Mesenchymal stem cell (in vitro differentiated cells and primary cell): Measurements from ENCODE around the gene CUX1.
"Not testable (repeated sequence)": the region's sequence is repeated elsewhere in the genome, so short reads cannot be mapped to it uniquely, and the experiment has no call there.

Source experiments
- DNase-seq: peaks from one replicate; pipeline ENCODE4 v3.0.0-alpha.2; 2013
- H2AFZ ChIP-seq: one replicate; pipeline ENCODE4 v1.6.1; 2013; ENCODE audit warnings: low read depth, mild to moderate bottlenecking, control low read depth, inconsistent platforms, low read length, moderate library complexity
- H2AK5ac ChIP-seq: 2 replicates; pipeline ENCODE4 v1.6.1; 2013; ENCODE audit warnings: low read length, moderate library complexity, mild to moderate bottlenecking, inconsistent platforms; ENCODE audit not compliant: severe bottlenecking
- H2BK120ac ChIP-seq: one replicate; pipeline ENCODE4 v1.6.1; 2013; ENCODE audit warnings: low read depth, mild to moderate bottlenecking, inconsistent platforms, low read length, moderate library complexity
- H2BK12ac ChIP-seq, 2 experiments: one replicate each; pipeline ENCODE4 v1.6.1; 2013; ENCODE audit warnings: inconsistent platforms in 2 of 2, low read length in 2 of 2, mild to moderate bottlenecking in 2 of 2, moderate library complexity in 2 of 2, control low read depth in 1 of 2
- H2BK15ac ChIP-seq: one replicate; pipeline ENCODE4 v1.6.1; 2013; ENCODE audit warnings: mild to moderate bottlenecking, low read depth, inconsistent platforms; ENCODE audit not compliant: poor library complexity, severe bottlenecking
- H2BK5ac ChIP-seq: 2 replicates; pipeline ENCODE4 v1.6.1; 2013; ENCODE audit warnings: low read depth, mild to moderate bottlenecking, low read length, control low read depth, inconsistent platforms; ENCODE audit not compliant: poor library complexity, severe bottlenecking
- H3K14ac ChIP-seq, 2 experiments: one replicate each; pipeline ENCODE4 v1.6.1; 2013; ENCODE audit warnings: inconsistent platforms in 2 of 2, low read length in 2 of 2, control low read depth in 1 of 2, mild to moderate bottlenecking in 1 of 2, moderate library complexity in 1 of 2
- H3K18ac ChIP-seq, 2 experiments: one replicate each; pipeline ENCODE4 v1.6.1; 2013; ENCODE audit warnings: inconsistent platforms in 2 of 2, low read length in 2 of 2, control low read depth in 1 of 2, low read depth in 1 of 2, mild to moderate bottlenecking in 1 of 2
- H3K23ac ChIP-seq, 2 experiments: one replicate each; pipeline ENCODE4 v1.6.1; 2013; ENCODE audit warnings: inconsistent platforms in 2 of 2, low read length in 2 of 2, mild to moderate bottlenecking in 2 of 2, moderate library complexity in 2 of 2, control low read depth in 1 of 2
- H3K27ac ChIP-seq: 2 replicates; pipeline ENCODE4 v1.5.1; 2013; ENCODE audit warnings: mild to moderate bottlenecking, moderate library complexity, low read length, control low read depth, inconsistent platforms; ENCODE audit not compliant: poor library complexity, severe bottlenecking
- H3K27me3 ChIP-seq, 2 experiments: 2 replicates each; pipeline versions ENCODE4 v1.6.1 to v1.7.0; 2013; ENCODE audit warnings: low read length in 2 of 2, mild to moderate bottlenecking in 2 of 2, moderate library complexity in 2 of 2, control low read depth in 1 of 2, inconsistent platforms in 1 of 2; ENCODE audit not compliant: control insufficient read depth in 1 of 2, insufficient read depth in 1 of 2
- H3K36me3 ChIP-seq, 2 experiments: 2 replicates each; pipeline versions ENCODE4 v1.6.1 to v1.7.0; 2013; ENCODE audit warnings: low read length in 2 of 2, control low read depth in 1 of 2, inconsistent platforms in 1 of 2, low read depth in 1 of 2, mild to moderate bottlenecking in 1 of 2; ENCODE audit not compliant: insufficient read depth in 2 of 2, control insufficient read depth in 1 of 2
- H3K4ac ChIP-seq, 2 experiments: one replicate each; pipeline ENCODE4 v1.6.1; 2013; ENCODE audit warnings: inconsistent platforms in 2 of 2, low read length in 2 of 2, mild to moderate bottlenecking in 2 of 2, moderate library complexity in 2 of 2, control low read depth in 1 of 2, low read depth in 1 of 2
- H3K4me1 ChIP-seq: 2 replicates; pipeline ENCODE4 v1.6.1; 2013; ENCODE audit warnings: low read depth, low read length, control low read depth; ENCODE audit not compliant: control insufficient read depth, insufficient read depth
- H3K4me2 ChIP-seq: 2 replicates; pipeline ENCODE4 v1.6.1; 2013; ENCODE audit warnings: low read length, mild to moderate bottlenecking, inconsistent platforms; ENCODE audit not compliant: poor library complexity, severe bottlenecking
- H3K4me3 ChIP-seq, 2 experiments: 2 replicates each; pipeline versions ENCODE4 v1.5.1 to v1.7.0; 2013; ENCODE audit warnings: low read length in 2 of 2, mild to moderate bottlenecking in 2 of 2, control low read depth in 1 of 2, low read depth in 1 of 2; ENCODE audit not compliant: insufficient read depth in 1 of 2
- H3K79me1 ChIP-seq: replicated peaks from 2 replicates; pipeline ENCODE4 v1.6.1; 2013; ENCODE audit warnings: mild to moderate bottlenecking, control low read depth, low read length, inconsistent platforms; ENCODE audit not compliant: poor library complexity, severe bottlenecking
- H3K9ac ChIP-seq: 2 replicates; pipeline ENCODE4 v1.7.0; 2013; ENCODE audit warnings: mild to moderate bottlenecking, low read length, moderate library complexity
- H3K9me3 ChIP-seq: 2 replicates; pipeline ENCODE4 v1.7.0; 2013; ENCODE audit warnings: mild to moderate bottlenecking, low read length; ENCODE audit not compliant: control insufficient read depth
- H4K8ac ChIP-seq: one replicate; pipeline ENCODE4 v1.6.1; 2013; ENCODE audit warnings: inconsistent platforms, mild to moderate bottlenecking, low read length, moderate library complexity
- H4K91ac ChIP-seq: one replicate; pipeline ENCODE4 v1.6.1; 2013; ENCODE audit warnings: mild to moderate bottlenecking, low read length, inconsistent platforms
- WGBS: methylation state at CpG from one replicate; pipeline ENCODE4 v1.1.7; 2013; ENCODE audit warnings: mixed read lengths; 5-methylcytosine and 5-hydroxymethylcytosine counted together

CUX1 gene

DNA sequence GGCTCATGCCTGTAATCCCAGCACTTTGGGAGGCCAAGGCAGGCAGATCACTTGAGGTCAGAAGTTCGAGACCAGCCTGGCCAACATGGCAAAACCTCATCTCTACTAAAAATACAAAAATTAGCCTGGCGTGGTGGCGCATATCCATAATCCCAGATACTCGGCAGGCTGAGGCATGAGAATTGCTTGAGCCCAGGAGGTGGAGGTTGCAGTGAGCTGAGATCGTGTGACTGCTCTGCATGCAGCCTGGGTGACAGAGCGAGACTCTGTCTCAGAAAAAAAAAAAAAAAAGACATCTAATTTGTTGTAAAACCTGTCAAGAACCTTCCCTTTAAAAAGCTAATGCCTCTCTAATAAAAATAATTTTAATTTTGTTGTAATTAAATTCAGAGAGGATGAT is 5.2 kb downstream of the CUX1 start:
- H2BK15ac ChIP-seq, H3K9me3 ChIP-seq, H3K9ac ChIP-seq, H4K91ac ChIP-seq, H2BK120ac ChIP-seq, H2BK12ac ChIP-seq, H3K23ac ChIP-seq, H3K14ac ChIP-seq, H3K4me2 ChIP-seq, H3K4me3 ChIP-seq, H3K4ac ChIP-seq, H2AK5ac ChIP-seq, DNase-seq, H2BK5ac ChIP-seq, H3K27me3 ChIP-seq, H3K27ac ChIP-seq, H3K36me3 ChIP-seq, H2AFZ ChIP-seq, H4K8ac ChIP-seq, H3K18ac ChIP-seq: not testable (repeated sequence)
- 100% methylated on average over 3 of the region's 6 CpGs for WGBS
- Histone ChIP-seq H3K79me1 (peaks cover 39% of the 10 kb centered on the region), H3K4me1 (peaks cover 17% of the 10 kb centered on the region)

DNA sequence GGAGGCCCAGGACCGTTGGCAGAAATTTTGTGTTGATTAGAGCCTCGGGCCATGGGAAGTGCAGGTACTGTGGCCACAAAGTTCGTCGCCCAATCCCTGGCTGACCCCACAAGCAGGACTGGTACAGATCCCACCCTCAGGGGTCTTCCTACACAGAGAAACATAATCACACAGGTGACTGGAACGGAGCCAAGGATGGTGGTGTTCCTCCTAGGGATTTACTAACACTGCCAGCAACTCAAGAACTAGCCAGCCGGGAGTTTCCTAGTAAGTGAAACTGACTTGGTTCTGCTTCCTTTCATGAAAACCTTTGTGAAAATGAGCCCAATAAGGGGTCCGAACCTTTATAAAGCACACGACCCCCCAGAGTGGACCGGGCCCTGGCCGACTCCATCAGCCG is 5.7 kb downstream of the CUX1 start:
- H3K79me1 ChIP-seq = peaks cover 39% of the 10 kb centered on the region
- H2BK12ac ChIP-seq = no peak overlapping the region
- no peak overlapping the region for H4K91ac ChIP-seq
- peaks cover 3 to 5% of the 10 kb centered on the region in 2 experiments for H3K36me3 ChIP-seq
- no peak overlapping the region for H2BK120ac ChIP-seq
- no peak overlapping the region for H3K9ac ChIP-seq
- H3K27ac ChIP-seq = no peak overlapping the region
- H3K14ac ChIP-seq = no peak overlapping the region
- DNase-seq = no peak
- H3K4me3 ChIP-seq = no peak overlapping the region
- no peaks in the 10 kb centered on the region for H3K27me3 ChIP-seq
- peak overlapping the region; percentile 24 for H4K8ac ChIP-seq
- no peaks in the 10 kb centered on the region for H3K9me3 ChIP-seq
- H3K18ac ChIP-seq = no peak overlapping the region
- peak overlapping the region; percentile 63 for H2AK5ac ChIP-seq
- H3K4ac ChIP-seq = no peak overlapping the region
- no peak overlapping the region for H2BK15ac ChIP-seq
- no peak overlapping the region for H2BK5ac ChIP-seq
- H3K4me1 ChIP-seq = peaks cover 16% of the 10 kb centered on the region
- H2AFZ ChIP-seq = no peak overlapping the region
- no peak overlapping the region for H3K23ac ChIP-seq
- WGBS = 94% methylated on average over 11 of the region's 11 CpGs
- no peak overlapping the region for H3K4me2 ChIP-seq

DNA sequence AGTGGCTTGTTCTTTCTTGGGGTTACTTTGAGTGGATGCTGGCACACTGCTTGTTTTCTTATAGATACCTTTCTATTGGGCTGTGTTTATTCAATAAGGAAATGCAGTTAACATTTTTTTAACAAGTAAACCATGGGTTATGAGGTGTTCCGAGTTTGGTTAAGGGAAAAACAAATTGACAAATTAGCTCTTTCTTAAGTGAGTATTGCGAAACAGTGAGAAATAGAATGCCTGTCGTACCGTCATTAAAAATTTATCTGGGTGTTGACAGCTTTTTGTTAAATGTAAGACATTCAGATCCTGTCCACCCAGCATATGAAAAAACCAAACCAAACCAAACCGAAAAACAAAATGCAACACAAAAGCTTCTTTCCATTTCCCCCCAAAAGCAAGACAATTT is 6.2 kb downstream of the CUX1 start:
- H3K4me2 ChIP-seq = no peak overlapping the region
- peaks cover 5% of the 10 kb centered on the region in 2 experiments for H3K36me3 ChIP-seq
- H4K91ac ChIP-seq = no peak overlapping the region
- H3K23ac ChIP-seq = no peak overlapping the region
- peaks cover 43% of the 10 kb centered on the region for H3K79me1 ChIP-seq
- no peak for DNase-seq
- H3K4me1 ChIP-seq = peaks cover 17% of the 10 kb centered on the region
- no peak overlapping the region for H4K8ac ChIP-seq
- no peaks in the 10 kb centered on the region for H3K9me3 ChIP-seq
- H2BK15ac ChIP-seq = no peak overlapping the region
- no peak overlapping the region for H2BK12ac ChIP-seq
- WGBS = 58% methylated on average over 4 of the region's 5 CpGs
- no peak overlapping the region for H3K27ac ChIP-seq
- no peak overlapping the region for H3K14ac ChIP-seq
- H3K18ac ChIP-seq = no peak overlapping the region
- no peak overlapping the region for H2AFZ ChIP-seq
- no peak overlapping the region for H3K4ac ChIP-seq
- no peak overlapping the region for H2BK5ac ChIP-seq
- H3K27me3 ChIP-seq = no peaks in the 10 kb centered on the region
- no peak overlapping the region for H3K4me3 ChIP-seq
- H2AK5ac ChIP-seq = no peak overlapping the region
- H2BK120ac ChIP-seq = no peak overlapping the region
- H3K9ac ChIP-seq = no peak overlapping the region

DNA sequence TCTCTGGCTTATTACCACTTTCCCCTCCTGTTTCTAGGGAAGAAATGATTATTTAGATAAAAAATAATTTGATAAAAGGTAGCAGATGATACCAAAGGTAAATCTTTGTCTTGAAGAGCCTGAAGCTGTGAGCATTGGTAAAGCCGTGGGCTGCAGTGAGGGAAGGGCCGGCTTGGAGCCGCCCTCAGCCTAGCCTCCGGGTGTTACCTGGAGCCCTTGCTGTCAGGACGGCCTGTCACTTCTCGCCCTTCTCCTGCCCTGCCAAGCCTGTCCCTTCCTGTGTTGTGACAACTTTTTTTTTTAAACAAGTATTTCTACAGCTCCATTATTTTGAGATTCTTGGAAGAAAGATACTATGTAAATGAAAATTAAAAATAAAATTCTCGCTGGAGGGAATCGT is 7.0 kb downstream of the CUX1 start:
- Histone ChIP-seq H3K14ac (no peak overlapping the region), H3K4me2 (no peak overlapping the region), H3K4me1 (peaks cover 17% of the 10 kb centered on the region), H2AFZ (no peak overlapping the region), H3K4ac (no peak overlapping the region), H3K36me3 (peaks cover 5 to 7% of the 10 kb centered on the region in 2 experiments), H3K9ac (no peak overlapping the region), H2BK15ac (no peak overlapping the region), H2BK12ac (no peak overlapping the region), H4K91ac (no peak overlapping the region), H3K9me3 (no peaks in the 10 kb centered on the region), H4K8ac (no peak overlapping the region), H3K4me3 (no peak overlapping the region), H2BK120ac (no peak overlapping the region), H3K27ac (no peak overlapping the region), H3K18ac (no peak overlapping the region), H3K79me1 (peaks cover 49% of the 10 kb centered on the region), H3K23ac (no peak overlapping the region), H2AK5ac (no peak overlapping the region), H3K27me3 (no peaks in the 10 kb centered on the region), H2BK5ac (no peak overlapping the region)
- DNase-seq = no peak
- WGBS = 95% methylated on average over 6 of the region's 8 CpGs
